K562 (cell line): ENCODE results near the gene POLA1. TPM values are rescaled to one million over a fixed set of nuclear protein-coding genes. Genes with fewer than 3 reads are reported as not detected.

Source experiments
- ATAC-seq: fragments of 200-7000 bp; cut with Tn5 transposase; 3 replicates; pipeline ENCODE4 v1.9.1; 2020; ENCODE audit warnings: moderate library complexity
- BruUV-seq: library from RNA; stranded (reverse); fragments of 400-500 nt; replicated peaks from 2 replicates; lab custom pipeline; 2021; lab: Mats Ljungman, UMichigan
- CTCF ChIA-PET: fragments of 300-600 bp; formaldehyde crosslinking; extraction: SDS; loops from one replicate; lab custom pipeline; 2021; ENCODE audit warnings: low intra/inter-chr PET ratio; lab: Yijun Ruan, JAX
- POLR2A ChIA-PET: fragments of 300-600, 350-650 bp; sonication (Branson Sonifier 250); formaldehyde crosslinking; extraction: SDS; loops from one replicate; lab custom pipeline; 2021; ENCODE audit warnings: antibody characterized with exemption, inconsistent platforms; lab: Yijun Ruan, JAX
- DNase-seq, 4 experiments: peaks; one replicate each; pipeline versions ENCODE4 v3.0.0 to v3.0.0-alpha.2; 2011 to 2018; ENCODE audit warnings: low spot score in 3 of 4, mixed read lengths in 3 of 4; ENCODE audit errors: extremely low read depth in 1 of 4
- FAIRE-seq: peaks from 2 replicates; lab custom pipeline; 2011; peaks lifted over from hg19 to GRCh38; lab: Jason Lieb, UNC
- H2AFZ ChIP-seq: 2 replicates; pipeline ENCODE4 v1.6.0; 2011; ENCODE audit warnings: low read depth, low read length, control low read depth, inconsistent platforms
- H3K27ac ChIP-seq: fragments of 200-600 bp; 3 replicates; pipeline ENCODE4 v1.8.0; 2011; ENCODE audit warnings: low read depth, mild to moderate bottlenecking, control low read depth, inconsistent platforms, low read length, moderate library complexity, mixed read lengths; ENCODE audit errors: extremely low read depth
- H3K27me3 ChIP-seq, 2 experiments: fragments of 300-600 bp in 1 of 2; 2 replicates in 1 of 2; 3 replicates in 1 of 2; pipeline versions ENCODE4 v1.6.0 to v1.8.0; 2011; ENCODE audit warnings: inconsistent platforms in 2 of 2, low read length in 2 of 2, mild to moderate bottlenecking in 1 of 2, mixed read lengths in 1 of 2, moderate library complexity in 1 of 2; ENCODE audit not compliant: control insufficient read depth in 2 of 2, insufficient read depth in 2 of 2
- H3K36me3 ChIP-seq: fragments of 300-600 bp; 3 replicates; pipeline ENCODE4 v1.8.0; 2011; ENCODE audit warnings: mild to moderate bottlenecking, low read length, inconsistent platforms; ENCODE audit not compliant: control insufficient read depth, insufficient read depth
- H3K4me1 ChIP-seq, 2 experiments: fragments of 200-600 bp in 1 of 2; replicated peaks in 1 of 2; 2 replicates in 1 of 2; 3 replicates in 1 of 2; pipeline versions ENCODE4 v1.5.1 to v1.8.0; 2011; ENCODE audit warnings: inconsistent platforms in 2 of 2, low read length in 2 of 2, mild to moderate bottlenecking in 1 of 2, mixed read lengths in 1 of 2, moderate library complexity in 1 of 2; ENCODE audit not compliant: control insufficient read depth in 2 of 2, insufficient read depth in 2 of 2
- H3K4me2 ChIP-seq: 2 replicates; pipeline ENCODE4 v1.6.1; 2011; ENCODE audit warnings: low read length, control low read depth, inconsistent platforms, mixed read lengths; ENCODE audit not compliant: insufficient read depth
- H3K4me3 ChIP-seq: fragments of 200-600 bp; sonication (generic), shearing (Covaris generic); 2 replicates; pipeline ENCODE4 v1.5.1; 2016; ENCODE audit warnings: control low read depth, inconsistent platforms
- H3K79me2 ChIP-seq: fragments of 200-600 bp; 3 replicates; pipeline ENCODE4 v1.8.0; 2011; ENCODE audit warnings: low read length, inconsistent platforms; ENCODE audit not compliant: control insufficient read depth, insufficient read depth
- H3K9ac ChIP-seq, 2 experiments: 2 replicates each; pipeline versions ENCODE4 v1.6.0 to v1.6.1; 2011; ENCODE audit warnings: low read depth in 2 of 2, low read length in 2 of 2, control low read depth in 1 of 2, inconsistent platforms in 1 of 2, mild to moderate bottlenecking in 1 of 2, mixed read lengths in 1 of 2; ENCODE audit not compliant: insufficient read depth in 1 of 2
- H3K9me1 ChIP-seq: one replicate; pipeline ENCODE4 v1.6.0; 2011; ENCODE audit warnings: inconsistent platforms, mild to moderate bottlenecking, low read length, moderate library complexity; ENCODE audit not compliant: control insufficient read depth, insufficient read depth
- H3K9me3 ChIP-seq: replicated peaks from 2 replicates; pipeline ENCODE4 v1.5.1; 2011; ENCODE audit warnings: low read depth, low read length, inconsistent platforms; ENCODE audit not compliant: control insufficient read depth, insufficient read depth
- H4K20me1 ChIP-seq: replicated peaks from 2 replicates; pipeline ENCODE4 v1.6.1; 2011; ENCODE audit warnings: low read length, inconsistent platforms, mixed read lengths; ENCODE audit not compliant: control insufficient read depth, insufficient read depth
- CAMTA2 ChIP-seq: fragments of 250-450 bp; sonication (Bioruptor Pico); conservative IDR thresholded peaks from 2 replicates; pipeline ENCODE4 v1.5.1; 2022
- CCAR2 ChIP-seq: fragments of 200-400 bp; formaldehyde crosslinking; IDR thresholded peaks from 2 replicates; pipeline ENCODE4 v1.6.1; 2017; ENCODE audit warnings: mild to moderate bottlenecking, low read depth, low read length
- RUNX1 ChIP-seq: sonication (generic); IDR thresholded peaks from 2 replicates; pipeline ENCODE4 v1.6.1; 2016; ENCODE audit warnings: antibody characterized with exemption, low read depth
- SLC30A9 ChIP-seq: fragments of 250-450 bp; sonication (Bioruptor Pico); IDR thresholded peaks from 2 replicates; pipeline ENCODE4 v1.8.0; 2022; ENCODE audit warnings: mild to moderate bottlenecking, moderate library complexity
- YY1 ChIP-seq, 3 experiments: IDR thresholded peaks; 2 replicates each; pipeline ENCODE4 v1.6.1; 2011; ENCODE audit warnings: low read length in 2 of 3, mild to moderate bottlenecking in 2 of 3, moderate library complexity in 2 of 3, borderline replicate concordance in 1 of 3, control low read depth in 1 of 3, low read depth in 1 of 3; ENCODE audit not compliant: insufficient read depth in 3 of 3, insufficient replicate concordance in 2 of 3, control insufficient read depth in 1 of 3, insufficient read length in 1 of 3; ENCODE audit errors: extremely low read depth in 1 of 3
- ZBTB40 ChIP-seq, 2 experiments: fragments of 450-650 bp in 1 of 2; sonication (generic) in 1 of 2; formaldehyde crosslinking in 1 of 2; IDR thresholded peaks; 2 replicates each; pipeline versions ENCODE4 v1.7.1 to v1.9.0; 2016 to 2022; ENCODE audit warnings: inconsistent platforms in 1 of 2, mild to moderate bottlenecking in 1 of 2, missing genetic modification reagents in 1 of 2
- ZNF140 ChIP-seq: fragments of 250-450 bp; sonication (Bioruptor Pico); IDR thresholded peaks from 2 replicates; pipeline ENCODE4 v1.8.0; 2021; ENCODE audit warnings: moderate library complexity, mild to moderate bottlenecking, inconsistent platforms
- ZNF280B ChIP-seq: fragments of 250-450 bp; sonication (Bioruptor Pico); IDR thresholded peaks from 2 replicates; pipeline ENCODE4 v1.5.1; 2021; ENCODE audit warnings: mild to moderate bottlenecking
- WGBS: fragments of 100-300 bp; shearing (Covaris generic); methylation state at CpG from one replicate; pipeline ENCODE4 v1.1.6; 2016; ENCODE audit warnings: low coverage, mixed read lengths; ENCODE audit not compliant: insufficient coverage; ENCODE audit errors: missing lambda C conversion rate; 5-methylcytosine and 5-hydroxymethylcytosine counted together
- in situ Hi-C: fragments of 300-500 bp; cut with MboI; formaldehyde crosslinking; loops from 4 replicates; pipeline ENCODE4 v1.15.0; 2018; ENCODE audit warnings: inconsistent platforms, mixed read lengths
- intact Hi-C: fragments of 100-400 bp; cut with micrococcal nuclease; formaldehyde crosslinking; loops from 2 replicates; pipeline ENCODE4 v1.14.2; 2022
- polyA plus RNA-seq, 8 experiments: library from polyadenylated mRNA; depleted of rRNA in 4 of 8; stranded (reverse) in 5 of 8; unstranded in 3 of 8; fragments of >200 nt; fragmentation: Nextera tagmentation in 2 of 8; fragmentation: Illumina TruSeq in 1 of 8; extraction: Ambion mirVana in 2 of 8; extraction: Trizol in 1 of 8; gene quantifications; 2 replicates each; pipeline versions ENCODE4 v1.2.1 to v1.2.3, GENCODE V29; 2011 to 2014; ENCODE audit warnings: inconsistent platforms in 1 of 8, missing spikeins in 1 of 8
- total RNA-seq, 7 experiments: library from RNA; depleted of rRNA in 6 of 7; stranded (reverse); fragments of >200 nt in 6 of 7; fragmentation: Illumina TruSeq in 2 of 7; extraction: Trizol in 2 of 7; gene quantifications; 2 replicates each; pipeline versions ENCODE4 v1.2.1 to v1.2.3, GENCODE V29; 2011 to 2021; ENCODE audit warnings: low replicate concordance in 1 of 7

The POLA1 gene
- total and polyA plus RNA-seq, 9 of the 15 experiments (the other 6 are each of a cell fraction or from before 2014, with no cell fraction given): 8.6 to 48.4 (median 27.4) TPM

GRCh38 chrX:25039036-25039435 is 345.3 kb downstream of the POLA1 start (continued):
- TF ChIP-seq YY1 (IDR thresholded peaks at IDR 0.05; ENCODE audit: borderline replicate concordance in 1 of 3, control insufficient read depth in 1 of 3, extremely low read depth in 1 of 3, insufficient read depth in 3 of 3, insufficient read length in 1 of 3, insufficient replicate concordance in 2 of 3, low read depth in 1 of 3, low read length in 2 of 3): peak in 2 of 3 experiments; percentile 37 to 67
- TF ChIP-seq CAMTA2 (CRISPR knock-in tag): no peak
- no peak for TF ChIP-seq RUNX1

GRCh38 chrX:25043192-25043591 is 349.5 kb downstream of the POLA1 start:
- BruUV-seq: no TSS peak
- CTCF ChIA-PET: no interaction called here
- ATAC-seq: no peak
- H3K9ac ChIP-seq: no peak overlapping the region
- FAIRE-seq: no peak
- H3K4me2 ChIP-seq: no peak overlapping the region
- H3K9me3 ChIP-seq: no peaks in the 10 kb centered on the region
- in situ Hi-C loops: no loop called here
- no peak overlapping the region for H3K4me3 ChIP-seq
- no peak overlapping the region for H2AFZ ChIP-seq
- DNase-seq: no peak
- POLR2A ChIA-PET: no interaction called here
- H3K4me1 ChIP-seq: no peaks in the 10 kb centered on the region; a peak in 1 of 5 replicates
- no peaks in the 10 kb centered on the region; a peak in 1 of 5 replicates for H3K27me3 ChIP-seq
- H4K20me1 ChIP-seq: no peaks in the 10 kb centered on the region
- no peaks in the 10 kb centered on the region for H3K79me2 ChIP-seq
- no peaks in the 10 kb centered on the region for H3K9me1 ChIP-seq
- H3K36me3 ChIP-seq: no peaks in the 10 kb centered on the region
- intact Hi-C loops: no loop called here
- no peak overlapping the region for H3K27ac ChIP-seq
- WGBS: 0% methylated on average over 1 of the region's 1 CpG
- TF ChIP-seq SLC30A9 (no peak), YY1 (IDR thresholded peaks at IDR 0.05; ENCODE audit: borderline replicate concordance in 1 of 3, control insufficient read depth in 1 of 3, extremely low read depth in 1 of 3, insufficient read depth in 3 of 3, insufficient read length in 1 of 3, insufficient replicate concordance in 2 of 3, low read depth in 1 of 3, low read length in 2 of 3) (no peak), ZBTB40 (IDR thresholded peaks at IDR 0.05) (no peak), ZBTB40 (CRISPR knock-in tag; IDR thresholded peaks at IDR 0.05) (no peak), ZNF280B (CRISPR knock-in tag) (no peak), ZNF140 (CRISPR knock-in tag) (no peak), CCAR2 (no peak)
